ENCODE measurements around the gene SLC22A23. TPM values are rescaled to one million over a fixed set of nuclear protein-coding genes. Genes with fewer than 3 reads are reported as not detected.
A peak's percentile ranks its signal among the peaks of the same experiment; 100 is the strongest.

The SLC22A23 gene
- total RNA-seq, 2 experiments from 2014 or later = 13.4 to 13.6 TPM

DNA sequence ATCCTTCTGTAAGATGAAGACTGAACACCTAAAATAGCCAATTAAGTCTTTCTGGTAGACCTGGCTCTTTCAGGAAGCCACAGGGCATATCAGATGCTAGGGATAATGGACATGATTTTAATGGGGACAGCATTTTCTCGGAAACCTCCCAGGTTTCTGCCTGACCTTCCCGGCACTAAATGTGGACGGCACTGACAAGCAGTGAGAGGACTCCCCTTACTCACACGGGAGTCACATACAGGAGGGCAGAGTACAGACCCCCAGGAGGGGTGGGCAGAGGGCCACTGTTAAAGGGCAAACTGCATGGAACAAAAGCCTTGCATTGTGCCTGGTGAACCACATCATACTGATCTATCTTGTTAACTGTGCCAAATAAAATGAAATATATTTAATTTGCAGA is 178.2 kb downstream of the SLC22A23 start:
- Histone ChIP-seq H3K4me1 (ENCODE audit: insufficient read depth, low read length) (no peaks in the 10 kb centered on the region), H3K27ac (ENCODE audit: low read depth in 1 of 2, low read length in 2 of 2) (no peak overlapping the region), H3K36me3 (ENCODE audit: insufficient read depth, low read length) (peaks cover 2% of the 10 kb centered on the region), H3K27me3 (ENCODE audit: control insufficient read depth in 1 of 2, insufficient read depth in 2 of 2, low read length in 2 of 2) (no peaks in the 10 kb centered on the region), H3K9me3 (ENCODE audit: control insufficient read depth in 1 of 2, insufficient read depth in 1 of 2, low read length in 2 of 2) (no peaks in the 10 kb centered on the region), H3K4me3 (ENCODE audit: low read length) (no peak overlapping the region)
- POLR2A ChIA-PET = interaction anchor here (1.2 kb wide), 1 partner anchor 189 kb away, joined by 3 read pairs; no protein-coding TSS in a partner anchor
- Mint-ChIP-seq H3K27ac (no peak overlapping the region), H3K27me3 (no peaks in the 10 kb centered on the region), H3K36me3 (ENCODE audit: low read depth) (peaks cover 19% of the 10 kb centered on the region), H3K9me3 (no peaks in the 10 kb centered on the region), H3K4me1 (ENCODE audit: low read depth) (peaks cover 11% of the 10 kb centered on the region), H3K4me3 (no peak overlapping the region)
- TF ChIP-seq, protein P1, sequence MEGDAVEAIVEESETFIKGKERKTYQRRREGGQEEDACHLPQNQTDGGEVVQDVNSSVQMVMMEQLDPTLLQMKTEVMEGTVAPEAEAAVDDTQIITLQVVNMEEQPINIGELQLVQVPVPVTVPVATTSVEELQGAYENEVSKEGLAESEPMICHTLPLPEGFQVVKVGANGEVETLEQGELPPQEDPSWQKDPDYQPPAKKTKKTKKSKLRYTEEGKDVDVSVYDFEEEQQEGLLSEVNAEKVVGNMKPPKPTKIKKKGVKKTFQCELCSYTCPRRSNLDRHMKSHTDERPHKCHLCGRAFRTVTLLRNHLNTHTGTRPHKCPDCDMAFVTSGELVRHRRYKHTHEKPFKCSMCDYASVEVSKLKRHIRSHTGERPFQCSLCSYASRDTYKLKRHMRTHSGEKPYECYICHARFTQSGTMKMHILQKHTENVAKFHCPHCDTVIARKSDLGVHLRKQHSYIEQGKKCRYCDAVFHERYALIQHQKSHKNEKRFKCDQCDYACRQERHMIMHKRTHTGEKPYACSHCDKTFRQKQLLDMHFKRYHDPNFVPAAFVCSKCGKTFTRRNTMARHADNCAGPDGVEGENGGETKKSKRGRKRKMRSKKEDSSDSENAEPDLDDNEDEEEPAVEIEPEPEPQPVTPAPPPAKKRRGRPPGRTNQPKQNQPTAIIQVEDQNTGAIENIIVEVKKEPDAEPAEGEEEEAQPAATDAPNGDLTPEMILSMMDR (IDR thresholded peaks at IDR 0.05) = no peak
- CTCF ChIA-PET = interaction anchor here (4.2 kb wide), 1 partner anchor 453 kb away, joined by 56 read pairs; no protein-coding TSS in a partner anchor
- DNase-seq (peak in 1 of 14 experiments; percentile 20), ATAC-seq (ENCODE audit: poor library complexity) (no peak)
- intact Hi-C loops (cut with DNase I, micrococcal nuclease) = loop anchor here (1.0 to 5.0 kb wide), 8 partner anchors 132 to 879 kb away; partner anchors contain the start of gene SLC22A23 (in 1 of the 2)

DNA sequence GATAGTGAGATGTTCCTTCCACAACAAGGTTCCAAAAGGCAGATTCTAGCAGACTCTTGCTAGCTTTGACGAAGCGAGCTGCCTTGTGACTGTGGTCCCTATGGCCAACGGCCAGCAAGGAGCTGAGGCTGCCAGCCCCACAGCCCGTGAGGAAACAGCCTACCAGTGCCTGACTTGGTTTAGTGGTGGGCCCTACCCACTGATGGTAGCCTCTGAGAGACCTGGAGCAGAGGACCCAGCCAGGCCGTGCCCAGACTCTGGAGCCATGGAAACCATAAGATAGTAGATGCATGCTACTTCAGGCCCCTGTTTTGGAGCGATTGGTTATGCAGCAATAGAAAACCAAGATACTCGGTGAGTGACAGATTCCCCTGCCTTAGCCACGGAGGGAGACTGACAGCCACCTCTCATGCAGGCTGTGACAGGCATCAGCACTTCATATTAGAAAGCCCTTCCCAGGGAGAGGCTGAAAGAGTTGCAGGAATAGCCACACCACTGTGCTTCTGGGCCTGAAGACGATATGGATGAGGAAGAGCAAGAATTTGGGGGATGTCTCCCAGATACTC is 178.9 kb downstream of the SLC22A23 start:
- Histone ChIP-seq H3K9me3 (ENCODE audit: control insufficient read depth in 1 of 2, insufficient read depth in 1 of 2, low read length in 2 of 2) (no peaks in the 10 kb centered on the region), H3K4me1 (ENCODE audit: insufficient read depth, low read length) (no peaks in the 10 kb centered on the region), H3K4me3 (ENCODE audit: low read length) (no peak overlapping the region), H3K36me3 (ENCODE audit: insufficient read depth, low read length) (peaks cover 4% of the 10 kb centered on the region), H3K27ac (ENCODE audit: low read depth in 1 of 2, low read length in 2 of 2) (no peak overlapping the region), H3K27me3 (ENCODE audit: control insufficient read depth in 1 of 2, insufficient read depth in 2 of 2, low read length in 2 of 2) (no peaks in the 10 kb centered on the region)
- H3K27ac Mint-ChIP-seq = no peak overlapping the region
- ATAC-seq (ENCODE audit: poor library complexity) = no peak
- peaks cover 11% of the 10 kb centered on the region for H3K4me1 Mint-ChIP-seq (ENCODE audit: low read depth)
- POLR2A ChIA-PET = no interaction called here
- intact Hi-C loops (cut with DNase I, micrococcal nuclease) = loop anchor here (2.0 to 5.0 kb wide), 6 partner anchors 133 to 879 kb away; no protein-coding TSS in a partner anchor
- CTCF ChIA-PET = interaction anchor here (4.2 kb wide), 1 partner anchor 454 kb away, joined by 56 read pairs; no protein-coding TSS in a partner anchor
- TF ChIP-seq, protein P1 (IDR thresholded peaks at IDR 0.05) = no peak
- DNase-seq = peak in 1 of 14 experiments; percentile 22
- H3K4me3 Mint-ChIP-seq = no peak overlapping the region
- H3K36me3 Mint-ChIP-seq (ENCODE audit: low read depth) = peaks cover 19% of the 10 kb centered on the region
- H3K9me3 Mint-ChIP-seq = no peaks in the 10 kb centered on the region
- H3K27me3 Mint-ChIP-seq = no peaks in the 10 kb centered on the region

DNA sequence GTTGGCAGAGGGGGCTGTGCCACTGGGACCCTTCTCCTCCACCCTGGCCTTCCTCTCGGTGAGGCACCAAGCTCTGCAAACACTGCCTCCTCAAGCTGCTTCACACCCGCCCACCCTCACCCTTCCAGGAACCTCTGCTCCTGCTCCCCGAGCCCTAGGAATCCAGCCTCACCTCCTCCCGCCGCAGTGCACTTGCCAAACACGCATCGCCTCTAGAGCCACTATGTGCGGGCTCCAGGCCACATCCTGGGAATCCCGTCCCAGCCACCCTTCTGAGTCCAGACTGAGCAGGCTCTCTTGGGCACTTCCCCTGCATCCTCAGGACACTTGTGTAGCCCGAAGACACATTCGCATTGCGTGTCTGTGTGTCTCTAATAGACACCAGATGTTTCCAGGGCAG is 179.6 kb downstream of the SLC22A23 start:
- H3K36me3 ChIP-seq (ENCODE audit: insufficient read depth, low read length) = peaks cover 8% of the 10 kb centered on the region
- ChIA-PET CTCF (interaction anchor here (4.2 kb wide), 1 partner anchor 455 kb away, joined by 56 read pairs; no protein-coding TSS in a partner anchor), POLR2A (no interaction called here)
- intact Hi-C loops (cut with DNase I, micrococcal nuclease) = loop anchor here (5.0 kb wide), 5 partner anchors 235 to 880 kb away; no protein-coding TSS in a partner anchor
- no peaks in the 10 kb centered on the region for H3K4me1 ChIP-seq (ENCODE audit: insufficient read depth, low read length)
- Mint-ChIP-seq H3K4me3 (no peak overlapping the region), H3K9me3 (no peaks in the 10 kb centered on the region), H3K36me3 (ENCODE audit: low read depth) (peaks cover 20% of the 10 kb centered on the region), H3K27ac (peak overlapping the region; percentile 59), H3K27me3 (no peaks in the 10 kb centered on the region), H3K4me1 (ENCODE audit: low read depth) (peaks cover 11% of the 10 kb centered on the region)
- H3K4me3 ChIP-seq (ENCODE audit: low read length) = no peak overlapping the region
- ATAC-seq (ENCODE audit: poor library complexity) = no peak
- no peaks in the 10 kb centered on the region for H3K9me3 ChIP-seq (ENCODE audit: control insufficient read depth in 1 of 2, insufficient read depth in 1 of 2, low read length in 2 of 2)
- no peak for DNase-seq
- no peaks in the 10 kb centered on the region for H3K27me3 ChIP-seq (ENCODE audit: control insufficient read depth in 1 of 2, insufficient read depth in 2 of 2, low read length in 2 of 2)
- TF ChIP-seq, protein P1 (IDR thresholded peaks at IDR 0.05) = no peak
- H3K27ac ChIP-seq (ENCODE audit: low read depth in 1 of 2, low read length in 2 of 2) = no peak overlapping the region
